Measurements from ENCODE around the gene TTLL11. TPM values are rescaled to one million over a fixed set of nuclear protein-coding genes. Genes with fewer than 3 reads are reported as not detected.

Gene TTLL11
- total and polyA plus RNA-seq, 2 experiments from 2014 or later, result 0.57 to 1.4 TPM

GRCh38 chr9:121876255-121876654 is 216.9 kb downstream of the TTLL11 start:
- Histone ChIP-seq H4K20me1 (replicated peaks; ENCODE audit: insufficient read depth) (no peaks in the 10 kb centered on the region), H3F3A (replicated peaks; ENCODE audit: low read depth) (no peaks in the 10 kb centered on the region), H3K79me2 (replicated peaks; ENCODE audit: insufficient read depth) (no peaks in the 10 kb centered on the region), H3K4me2 (no peak overlapping the region), H2AFZ (no peak overlapping the region), H3K9me2 (ENCODE audit: insufficient read depth) (no peaks in the 10 kb centered on the region), H3K27me3 (ENCODE audit: insufficient read depth) (no peaks in the 10 kb centered on the region), H3K36me3 (ENCODE audit: insufficient read depth) (no peaks in the 10 kb centered on the region), H3K4me1 (ENCODE audit: insufficient read depth) (no peaks in the 10 kb centered on the region), H3K4me3 (no peak overlapping the region), H3K27ac (ENCODE audit: low read depth) (no peak overlapping the region)
- Mint-ChIP-seq H3K27ac (no peak overlapping the region), H3K36me3 (ENCODE audit: low read depth) (no peaks in the 10 kb centered on the region), H3K4me3 (no peak overlapping the region), H3K9me3 (no peaks in the 10 kb centered on the region), H3K4me1 (no peaks in the 10 kb centered on the region), H3K27me3 (ENCODE audit: insufficient read depth, low read depth, poor library complexity) (peaks cover 2% of the 10 kb centered on the region)
- TF ChIP-seq NANOG (IDR thresholded peaks at IDR 0.05; ENCODE audit: borderline replicate concordance) (no peak), REST (IDR thresholded peaks at IDR 0.05; ENCODE audit: unreplicated experiment) (no peak), CREB1 (CRISPR knock-in tag; IDR thresholded peaks at IDR 0.05; ENCODE audit: low read depth) (no peak), ZNF331 (CRISPR knock-in tag; IDR thresholded peaks at IDR 0.05; ENCODE audit: low read depth) (no peak), POLR2AphosphoS5 (IDR thresholded peaks at IDR 0.05; ENCODE audit: low read depth) (no peak), ETS1 (IDR thresholded peaks at IDR 0.05) (no peak), JUNB (IDR thresholded peaks at IDR 0.05; ENCODE audit: unreplicated experiment) (no peak), EZH2 (IDR thresholded peaks at IDR 0.05; ENCODE audit: low read depth, unreplicated experiment) (no peak), CTCF (conservative IDR thresholded peaks at IDR 0.05; ENCODE audit: low read depth in 2 of 2) (no peak)
- ATAC-seq (no peak), DNase-seq (ENCODE audit: low spot score) (no peak)

GRCh38 chr9:121874524-121874923 is 218.6 kb downstream of the TTLL11 start:
- Histone ChIP-seq H3K4me1 (ENCODE audit: insufficient read depth) (no peaks in the 10 kb centered on the region), H3K9me2 (ENCODE audit: insufficient read depth) (no peaks in the 10 kb centered on the region), H3K36me3 (ENCODE audit: insufficient read depth) (no peaks in the 10 kb centered on the region), H3K4me2 (no peak overlapping the region), H3F3A (replicated peaks; ENCODE audit: low read depth) (no peaks in the 10 kb centered on the region), H3K27ac (ENCODE audit: low read depth) (no peak overlapping the region), H2AFZ (no peak overlapping the region), H3K4me3 (no peak overlapping the region), H3K79me2 (replicated peaks; ENCODE audit: insufficient read depth) (no peaks in the 10 kb centered on the region), H3K27me3 (ENCODE audit: insufficient read depth) (no peaks in the 10 kb centered on the region), H4K20me1 (replicated peaks; ENCODE audit: insufficient read depth) (no peaks in the 10 kb centered on the region)
- Mint-ChIP-seq H3K27me3 (ENCODE audit: insufficient read depth, low read depth, poor library complexity) (peaks cover 2% of the 10 kb centered on the region), H3K9me3 (no peaks in the 10 kb centered on the region), H3K27ac (no peak overlapping the region), H3K36me3 (ENCODE audit: low read depth) (no peaks in the 10 kb centered on the region), H3K4me1 (no peaks in the 10 kb centered on the region), H3K4me3 (no peak overlapping the region)
- DNase-seq (ENCODE audit: low spot score), result no peak
- ATAC-seq, result no peak
- no peak for TF ChIP-seq EZH2phosphoT487 (IDR thresholded peaks at IDR 0.05; ENCODE audit: unreplicated experiment)
- no peak for TF ChIP-seq ZNF331 (CRISPR knock-in tag; IDR thresholded peaks at IDR 0.05; ENCODE audit: low read depth)
